GM19025 (cell line): Measurements from ENCODE around the gene PLCH2.
A peak's percentile ranks its signal among the peaks of the same experiment; 100 is the strongest.

Experiments
- ATAC-seq: cut with Tn5 transposase; IDR thresholded peaks from one replicate; pipeline ENCODE4 v1.9.1; 2021; ENCODE audit warnings: mild to moderate bottlenecking, low read depth, moderate library complexity; ENCODE audit not compliant: unreplicated experiment

The PLCH2 gene

GRCh38 chr1:2523891-2524609 lies 48.0 kb downstream of the PLCH2 start:
- ATAC-seq: no peak

- ATAC-seq: no peak
Observed at GRCh38 chr1:2525572-2525919, 49.5 kb downstream of the PLCH2 start.

GRCh38 chr1:2525920-2526823 lies 50.1 kb downstream of the PLCH2 start, which contains the start of gene PANK4:
TSS of gene PANK4 (minus strand) at chr1:2526596. CDS start at chr1:2526587, 9 bp downstream.
- ATAC-seq: peak; percentile 77

GRCh38 chr1:2526824-2527555 lies 50.9 kb downstream of the PLCH2 start:
- ATAC-seq: peak; percentile 24

- ATAC-seq: no peak
Observed at GRCh38 chr1:2527556-2527860, 51.4 kb downstream of the PLCH2 start.

- no peak for ATAC-seq
Observed at GRCh38 chr1:2528016-2528415, 51.9 kb downstream of the PLCH2 start.

- no peak for ATAC-seq
Observed at GRCh38 chr1:2528611-2528965, 52.5 kb downstream of the PLCH2 start.

- no peak for ATAC-seq
Observed at GRCh38 chr1:2528966-2529783, 53.1 kb downstream of the PLCH2 start.

- no peak for ATAC-seq
Observed at GRCh38 chr1:2529784-2530512, 53.9 kb downstream of the PLCH2 start, which contains the start of gene HES5. TSS of gene HES5 (minus strand) at chr1:2530263. CDS start at chr1:2530164, 99 bp downstream.

GRCh38 chr1:2530513-2531361 lies 54.6 kb downstream of the PLCH2 start:
- ATAC-seq: no peak

- ATAC-seq: no peak
Observed at GRCh38 chr1:2532485-2533160, 56.5 kb downstream of the PLCH2 start.

GRCh38 chr1:2533365-2533764 lies 57.3 kb downstream of the PLCH2 start:
- no peak for ATAC-seq

- ATAC-seq: no peak
Observed at GRCh38 chr1:2534315-2534686, 58.2 kb downstream of the PLCH2 start.

GRCh38 chr1:2534687-2535441 lies 58.8 kb downstream of the PLCH2 start:
- no peak for ATAC-seq

GRCh38 chr1:2535455-2535854 lies 59.4 kb downstream of the PLCH2 start:
- no peak for ATAC-seq

GRCh38 chr1:2535981-2536380 lies 59.9 kb downstream of the PLCH2 start:
- no peak for ATAC-seq

GRCh38 chr1:2537784-2538115 lies 61.7 kb downstream of the PLCH2 start:
- ATAC-seq: no peak

GRCh38 chr1:2538376-2538775 lies 62.3 kb downstream of the PLCH2 start:
- no peak for ATAC-seq
